ENCODE data around the gene TENM4. TPM values are rescaled to one million over a fixed set of nuclear protein-coding genes. Genes with fewer than 3 reads are reported as not detected.
A peak's percentile ranks its signal among the peaks of the same experiment; 100 is the strongest.

TENM4 gene
- total RNA-seq, 8 experiments from 2014 or later, result 0.59 to 82.2 (median 24.2) TPM

DNA sequence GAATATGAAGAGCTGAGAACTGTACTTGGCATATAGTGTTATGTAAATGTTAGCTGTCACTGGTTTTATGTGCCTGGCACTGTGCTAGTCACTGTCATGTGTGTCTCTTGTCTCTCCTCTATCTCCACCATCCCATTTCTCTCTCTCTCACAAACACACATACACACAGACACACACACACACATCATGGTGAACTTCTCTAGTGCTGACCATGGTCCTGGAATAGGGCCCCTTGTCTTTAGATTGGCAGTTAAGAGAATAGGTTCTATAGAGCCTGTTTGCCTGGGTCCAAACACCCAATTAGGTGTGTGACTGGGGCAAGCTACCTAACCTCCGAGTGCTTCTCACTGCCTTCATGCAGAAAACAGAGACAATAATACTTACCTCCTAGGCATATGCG is 756.5 kb downstream of the TENM4 start:
- 60 to 100% (median 87%) methylated on average over 1 to 2 of the region's 2 CpGs; no CpG with 5 or more reads in 4 of the 10 experiments for WGBS, 10 experiments
- ATAC-seq (replicated peaks in 6 of 8), result no peak
- no peak overlapping the region for H3K4me3 ChIP-seq
- no peaks in the 10 kb centered on the region for H3K4me1 ChIP-seq (replicated peaks in 1 of 2)
- in situ Hi-C loops (cut with MboI; ENCODE audit: low pct_unique_long_range_greater_than_20kb in 2 of 9, low sequenced_read_pairs in 9 of 9, unreplicated experiment in 9 of 9), result no loop called here
- no peak overlapping the region for H3K27ac ChIP-seq

DNA sequence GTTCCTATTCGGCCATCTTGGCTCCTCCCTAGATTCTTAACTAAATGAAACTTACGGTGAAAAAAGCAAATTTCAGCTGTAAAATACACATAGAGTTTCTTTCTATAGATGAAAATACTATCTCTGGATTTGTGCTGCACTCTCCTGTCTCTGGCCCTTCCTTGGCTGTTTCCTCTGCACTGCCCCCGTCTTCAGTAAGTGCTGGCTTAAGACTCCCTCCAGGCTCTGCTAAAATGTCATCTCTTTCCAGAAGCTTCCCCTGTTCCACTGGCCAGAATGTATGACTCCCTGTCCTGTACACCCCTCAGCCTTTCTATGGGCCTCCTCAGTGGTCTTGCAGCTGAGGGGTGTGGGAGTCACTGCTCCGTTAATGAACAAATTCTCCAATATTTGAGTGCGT is 757.1 kb downstream of the TENM4 start:
- in situ Hi-C loops (cut with MboI; ENCODE audit: low pct_unique_long_range_greater_than_20kb in 2 of 9, low sequenced_read_pairs in 9 of 9, unreplicated experiment in 9 of 9), result no loop called here
- no peaks in the 10 kb centered on the region for H3K4me1 ChIP-seq (replicated peaks in 1 of 2)
- no peak for ATAC-seq (replicated peaks in 6 of 8)
- H3K27ac ChIP-seq, result no peak overlapping the region
- WGBS, 10 experiments, result 44 to 100% (median 60%) methylated on average over 1 to 2 of the region's 5 CpGs; no CpG with 5 or more reads in 7 of the 10 experiments
- no peak overlapping the region for H3K4me3 ChIP-seq

- WGBS, 10 experiments, result 25 to 100% (median 92%) methylated on average over 1 to 19 of the region's 24 CpGs; no CpG with 5 or more reads in 1 of the 10 experiments
- ATAC-seq (replicated peaks in 6 of 8), result no peak
- Histone ChIP-seq H3K27ac (no peak overlapping the region), H3K4me1 (replicated peaks in 1 of 2) (no peaks in the 10 kb centered on the region), H3K4me3 (no peak overlapping the region)
- in situ Hi-C loops (cut with MboI; ENCODE audit: low pct_unique_long_range_greater_than_20kb in 2 of 9, low sequenced_read_pairs in 9 of 9, unreplicated experiment in 9 of 9), result no loop called here
Observed at GRCh38 chr11:78676026-78676557, 764.7 kb downstream of the TENM4 start.

DNA sequence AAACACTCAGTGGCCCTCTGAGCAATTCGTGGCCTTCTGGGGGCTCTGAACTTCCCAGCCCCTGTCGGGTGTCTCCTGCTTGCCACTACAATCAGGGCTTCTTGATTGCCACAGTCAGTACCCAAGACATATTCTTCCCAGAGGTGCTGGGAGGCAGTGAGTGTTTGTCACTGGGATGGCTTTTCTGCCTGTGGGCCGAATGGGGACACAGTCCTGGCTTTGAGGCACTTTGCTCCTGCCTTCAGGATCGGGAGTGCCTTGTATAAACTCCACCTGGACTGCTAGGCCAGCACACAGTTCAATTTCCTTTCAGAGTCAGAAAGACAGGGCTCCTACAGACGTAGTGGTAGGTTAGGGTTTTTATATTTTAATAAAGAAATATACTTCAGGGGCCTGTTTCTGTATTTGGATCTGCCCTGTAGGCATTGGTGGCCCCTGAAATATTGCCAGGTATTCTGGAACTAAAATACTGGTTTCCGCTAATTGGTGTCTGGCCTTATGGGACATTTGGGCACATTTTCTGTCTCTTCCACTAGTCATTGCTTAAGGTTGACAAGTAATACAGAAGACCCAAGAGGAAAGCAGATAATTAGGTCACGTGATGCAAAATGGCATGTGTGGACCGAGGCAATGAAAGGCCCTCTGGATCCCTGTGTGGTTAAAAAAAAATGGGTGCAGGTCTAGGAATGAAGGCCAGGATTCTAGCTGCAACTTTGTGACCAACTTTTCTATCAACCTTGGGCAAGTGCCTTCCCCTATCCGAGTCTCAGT is 767.8 kb downstream of the TENM4 start:
- H3K27ac ChIP-seq, result no peak overlapping the region
- WGBS, 10 experiments, result 7 to 100% (median 95%) methylated on average over 1 to 6 of the region's 9 CpGs; no CpG with 5 or more reads in 1 of the 10 experiments
- no peak overlapping the region for H3K4me3 ChIP-seq
- in situ Hi-C loops (cut with MboI; ENCODE audit: low pct_unique_long_range_greater_than_20kb in 2 of 9, low sequenced_read_pairs in 9 of 9, unreplicated experiment in 9 of 9), result loop anchor here in 2 of 9 experiments (25.0 kb wide), 2 partner anchors 89 to 414 kb away; no protein-coding TSS in a partner anchor
- ATAC-seq (replicated peaks in 6 of 8), result no peak
- H3K4me1 ChIP-seq (replicated peaks in 1 of 2), result no peaks in the 10 kb centered on the region

- WGBS, 10 experiments, result 87 to 100% (median 95%) methylated on average over 2 to 12 of the region's 17 CpGs; no CpG with 5 or more reads in 2 of the 10 experiments
- Histone ChIP-seq H3K4me3 (no peak overlapping the region), H3K4me1 (replicated peaks in 1 of 2) (no peaks in the 10 kb centered on the region), H3K27ac (no peak overlapping the region)
- ATAC-seq (replicated peaks in 6 of 8), result no peak
- in situ Hi-C loops (cut with MboI; ENCODE audit: low pct_unique_long_range_greater_than_20kb in 2 of 9, low sequenced_read_pairs in 9 of 9, unreplicated experiment in 9 of 9), result loop anchor here in 2 of 9 experiments (25.0 kb wide), 2 partner anchors 93 to 418 kb away; no protein-coding TSS in a partner anchor
Observed at GRCh38 chr11:78669249-78669648, 771.6 kb downstream of the TENM4 start.

DNA sequence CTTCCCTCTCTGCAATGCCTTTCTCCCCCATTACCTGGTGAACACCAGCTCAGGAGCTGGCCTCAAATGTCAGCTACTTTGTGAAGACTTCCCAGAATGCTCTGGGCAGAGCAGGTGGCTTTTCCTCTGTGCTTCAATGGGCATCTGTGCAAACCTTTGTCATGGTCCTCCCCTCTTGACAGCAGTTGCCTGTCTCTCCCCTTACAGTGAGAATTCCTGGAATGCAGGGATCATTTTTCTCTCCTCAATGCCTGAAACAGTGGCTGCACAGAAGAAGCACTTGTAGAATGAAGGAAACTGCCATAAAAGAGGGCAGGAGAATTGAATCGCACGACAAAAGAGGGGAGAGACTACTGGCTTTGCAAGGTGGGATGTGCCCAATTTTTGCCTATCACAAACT is 773.4 kb downstream of the TENM4 start:
- 33 to 100% (median 85%) methylated on average over 2 of the region's 2 CpGs; no CpG with 5 or more reads in 4 of the 10 experiments for WGBS, 10 experiments
- in situ Hi-C loops (cut with MboI; ENCODE audit: low pct_unique_long_range_greater_than_20kb in 2 of 9, low sequenced_read_pairs in 9 of 9, unreplicated experiment in 9 of 9), result loop anchor here in 2 of 9 experiments (25.0 kb wide), 2 partner anchors 95 to 420 kb away; no protein-coding TSS in a partner anchor
- ATAC-seq (replicated peaks in 6 of 8), result no peak
- H3K4me1 ChIP-seq (replicated peaks in 1 of 2), result no peaks in the 10 kb centered on the region
- H3K4me3 ChIP-seq, result no peak overlapping the region
- H3K27ac ChIP-seq, result no peak overlapping the region

DNA sequence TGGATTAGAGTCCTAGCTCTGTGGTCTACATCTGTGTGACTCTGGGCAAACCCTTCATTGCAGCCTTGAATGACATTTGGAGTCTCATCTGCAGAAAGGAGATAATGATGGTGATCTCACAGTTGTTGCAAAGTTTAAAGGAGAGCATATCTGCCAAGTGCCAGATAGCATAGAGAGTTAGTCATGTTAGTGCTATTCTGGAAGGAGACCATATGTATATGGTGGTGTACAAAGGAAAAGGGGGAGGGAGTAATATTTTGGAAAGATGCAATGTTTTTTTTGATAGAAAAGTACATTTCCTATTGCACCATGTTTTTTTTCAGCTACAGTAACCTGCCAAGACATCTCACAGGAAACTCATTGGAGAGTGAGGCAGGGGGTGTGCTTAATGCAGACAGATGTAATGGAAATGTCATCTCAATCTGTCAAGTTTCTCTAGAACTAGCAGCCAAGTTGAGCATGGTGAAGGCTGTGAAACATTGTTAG is 774.1 kb downstream of the TENM4 start:
- Histone ChIP-seq H3K27ac (no peak overlapping the region), H3K4me3 (no peak overlapping the region), H3K4me1 (replicated peaks in 1 of 2) (no peaks in the 10 kb centered on the region)
- in situ Hi-C loops (cut with MboI; ENCODE audit: low pct_unique_long_range_greater_than_20kb in 2 of 9, low sequenced_read_pairs in 9 of 9, unreplicated experiment in 9 of 9), result loop anchor here in 2 of 9 experiments (25.0 kb wide), 2 partner anchors 96 to 421 kb away; no protein-coding TSS in a partner anchor
- ATAC-seq (replicated peaks in 6 of 8), result no peak

DNA sequence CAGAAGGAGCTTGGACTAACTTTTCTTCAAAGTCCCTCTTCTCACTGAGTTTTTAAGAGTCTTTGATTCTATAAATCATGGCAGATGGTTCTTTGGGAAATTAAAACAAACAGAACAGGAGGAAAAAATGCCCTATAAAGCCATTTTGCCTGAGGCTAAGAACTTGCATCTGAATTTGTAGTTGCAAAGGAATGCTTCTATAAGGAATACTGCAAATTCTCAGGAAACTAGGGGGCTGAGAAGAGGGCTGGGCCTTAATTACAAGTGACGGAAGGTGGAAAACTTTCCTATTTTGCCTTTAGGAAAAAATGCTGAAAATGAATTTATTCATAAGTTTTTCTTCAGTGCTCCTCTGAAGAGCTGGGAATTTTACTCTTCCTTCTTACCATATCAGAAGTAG is 776.2 kb downstream of the TENM4 start:
- in situ Hi-C loops (cut with MboI; ENCODE audit: low pct_unique_long_range_greater_than_20kb in 2 of 9, low sequenced_read_pairs in 9 of 9, unreplicated experiment in 9 of 9), result loop anchor here in 2 of 9 experiments (25.0 kb wide), 2 partner anchors 98 to 423 kb away; no protein-coding TSS in a partner anchor
- Histone ChIP-seq H3K4me1 (replicated peaks in 1 of 2) (no peaks in the 10 kb centered on the region), H3K27ac (no peak overlapping the region), H3K4me3 (no peak overlapping the region)
- 0 to 100% (median 79%) methylated on average over 1 of the region's 1 CpG; no CpG with 5 or more reads in 2 of the 10 experiments for WGBS, 10 experiments
- peak in 1 of 8 experiments; percentile 82 for ATAC-seq (replicated peaks in 6 of 8)

DNA sequence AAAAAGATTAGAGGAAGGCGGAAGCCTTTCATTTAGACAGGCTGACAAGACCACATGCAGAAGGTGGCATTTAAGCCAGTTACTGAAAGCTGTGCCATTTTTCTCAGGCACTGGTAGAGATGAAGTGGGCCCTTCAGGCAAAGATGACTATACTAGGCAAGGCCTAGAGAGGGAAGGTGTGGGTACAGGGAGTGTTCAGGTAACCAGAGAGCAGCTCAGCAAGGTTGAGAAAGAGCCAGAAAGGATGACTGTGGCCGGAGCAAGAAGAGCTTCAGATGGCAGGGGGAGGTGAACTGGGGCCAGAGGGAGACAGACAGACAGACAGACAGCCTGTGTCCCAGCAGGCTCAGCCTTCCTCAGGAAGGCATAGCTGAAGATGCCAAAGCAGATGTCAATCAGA is 778.0 kb downstream of the TENM4 start:
- ATAC-seq (replicated peaks in 6 of 8), result no peak
- Histone ChIP-seq H3K4me3 (no peak overlapping the region), H3K4me1 (replicated peaks in 1 of 2) (no peaks in the 10 kb centered on the region), H3K27ac (no peak overlapping the region)
- in situ Hi-C loops (cut with MboI; ENCODE audit: low pct_unique_long_range_greater_than_20kb in 2 of 9, low sequenced_read_pairs in 9 of 9, unreplicated experiment in 9 of 9), result loop anchor here in 2 of 9 experiments (25.0 kb wide), 2 partner anchors 99 to 424 kb away; no protein-coding TSS in a partner anchor
- WGBS, 10 experiments, result 43 to 100% (median 92%) methylated on average over 1 to 2 of the region's 2 CpGs; no CpG with 5 or more reads in 5 of the 10 experiments

DNA sequence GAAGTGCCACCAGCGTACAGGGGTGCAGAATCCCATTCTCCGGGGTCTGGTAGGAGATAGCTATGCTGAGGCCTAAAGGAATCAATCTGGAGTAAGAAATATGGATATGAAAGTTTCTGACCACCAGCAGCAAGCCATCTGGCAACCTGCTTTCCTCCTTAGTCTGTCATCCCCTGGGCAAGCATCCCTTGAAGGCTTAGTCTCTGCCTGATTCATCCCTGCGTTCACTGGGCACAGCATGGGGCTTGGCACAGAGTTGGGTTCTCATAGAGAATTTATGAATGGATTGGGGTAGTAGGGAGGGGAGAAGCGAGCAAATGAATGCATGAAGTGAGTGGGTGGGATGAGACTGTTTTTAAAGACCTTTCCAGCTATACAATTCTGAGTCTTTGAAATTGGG is 780.4 kb downstream of the TENM4 start:
- in situ Hi-C loops (cut with MboI; ENCODE audit: low pct_unique_long_range_greater_than_20kb in 2 of 9, low sequenced_read_pairs in 9 of 9, unreplicated experiment in 9 of 9), result loop anchor here in 2 of 9 experiments (25.0 kb wide), 2 partner anchors 102 to 427 kb away; no protein-coding TSS in a partner anchor
- ATAC-seq (replicated peaks in 6 of 8), result no peak

GRCh38 chr11:78659326-78660270 is 781.2 kb downstream of the TENM4 start:
- H3K4me1 ChIP-seq (replicated peaks in 1 of 2), result no peaks in the 10 kb centered on the region
- peak in 3 of 8 experiments; percentile 36 to 55 (median 50) for ATAC-seq (replicated peaks in 6 of 8)
- WGBS, 10 experiments, result 19 to 100% (median 82%) methylated on average over 1 to 7 of the region's 11 CpGs
- no peak overlapping the region for H3K27ac ChIP-seq
- in situ Hi-C loops (cut with MboI; ENCODE audit: low pct_unique_long_range_greater_than_20kb in 2 of 9, low sequenced_read_pairs in 9 of 9, unreplicated experiment in 9 of 9), result loop anchor here in 2 of 9 experiments (25.0 kb wide), 2 partner anchors 103 to 428 kb away; no protein-coding TSS in a partner anchor
- no peak overlapping the region for H3K4me3 ChIP-seq

More for the DNA sequence above, 780.4 kb downstream of the TENM4 start:
- WGBS, 10 experiments, result 0 to 100% (median 76%) methylated on average over 1 to 3 of the region's 4 CpGs; no CpG with 5 or more reads in 2 of the 10 experiments
- no peaks in the 10 kb centered on the region for H3K4me1 ChIP-seq (replicated peaks in 1 of 2)
- no peak overlapping the region for H3K4me3 ChIP-seq
- no peak overlapping the region for H3K27ac ChIP-seq

Measured in motor neuron (in vitro differentiated cells).